Nephron progenitor cell (in vitro differentiated cells): ENCODE measurements around the gene GPC3.

Experiments
- DNase-seq: peaks from one replicate; pipeline ENCODE4 v3.0.0; 2021
- H3K27ac Mint-ChIP-seq: 2 replicates; pipeline ENCODE4 v1.8.0; 2021; ENCODE audit warnings: mild to moderate bottlenecking, moderate library complexity, mixed read lengths
- H3K27me3 Mint-ChIP-seq: 2 replicates; pipeline ENCODE4 v1.8.0; 2021; ENCODE audit warnings: mild to moderate bottlenecking, low read depth, mixed read lengths; ENCODE audit not compliant: poor library complexity
- H3K36me3 Mint-ChIP-seq: 2 replicates; pipeline ENCODE4 v1.8.0; 2021; ENCODE audit warnings: low read depth, mixed read lengths
- H3K4me1 Mint-ChIP-seq: 2 replicates; pipeline ENCODE4 v1.8.0; 2021; ENCODE audit warnings: mixed read lengths
- H3K4me3 Mint-ChIP-seq: 2 replicates; pipeline ENCODE4 v1.8.0; 2021; ENCODE audit warnings: mild to moderate bottlenecking, moderate library complexity, mixed read lengths
- H3K9me3 Mint-ChIP-seq: 2 replicates; pipeline ENCODE4 v1.8.0; 2021; ENCODE audit warnings: mild to moderate bottlenecking, moderate library complexity, mixed read lengths
- CTCF ChIP-seq: fragments of 200-600 bp; sonication (generic); IDR thresholded peaks from 2 replicates; pipeline ENCODE4 v1.5.0; 2021; ENCODE audit warnings: antibody characterized with exemption

Gene GPC3

GRCh38 chrX:133884430-133885394 is 100.7 kb downstream of the GPC3 start:
- no peak for DNase-seq
- Mint-ChIP-seq H3K9me3 (no peaks in the 10 kb centered on the region), H3K36me3 (peaks cover 24% of the 10 kb centered on the region), H3K4me1 (peaks cover 38% of the 10 kb centered on the region), H3K4me3 (no peak overlapping the region), H3K27me3 (peaks cover 3% of the 10 kb centered on the region), H3K27ac (no peak overlapping the region)
- no peak for TF ChIP-seq CTCF

GRCh38 chrX:133881893-133882292 is 103.5 kb downstream of the GPC3 start:
- H3K27me3 Mint-ChIP-seq: no peaks in the 10 kb centered on the region
- H3K27ac Mint-ChIP-seq: peak overlapping the region; percentile 91
- no peaks in the 10 kb centered on the region for H3K9me3 Mint-ChIP-seq
- no peak for DNase-seq
- H3K36me3 Mint-ChIP-seq: peaks cover 14% of the 10 kb centered on the region
- TF ChIP-seq CTCF: no peak
- peaks cover 46% of the 10 kb centered on the region for H3K4me1 Mint-ChIP-seq
- H3K4me3 Mint-ChIP-seq: peak overlapping the region; percentile 58

GRCh38 chrX:133881007-133881406 is 104.4 kb downstream of the GPC3 start:
- Mint-ChIP-seq H3K4me3 (peak overlapping the region; percentile 32), H3K36me3 (peaks cover 14% of the 10 kb centered on the region), H3K27ac (peak overlapping the region; percentile 93), H3K27me3 (no peaks in the 10 kb centered on the region), H3K4me1 (peaks cover 53% of the 10 kb centered on the region), H3K9me3 (no peaks in the 10 kb centered on the region)
- no peak for DNase-seq
- TF ChIP-seq CTCF: no peak

GRCh38 chrX:133880032-133880443 is 105.4 kb downstream of the GPC3 start:
- Mint-ChIP-seq H3K36me3 (peaks cover 18% of the 10 kb centered on the region), H3K27me3 (no peaks in the 10 kb centered on the region), H3K4me1 (peaks cover 54% of the 10 kb centered on the region), H3K9me3 (no peaks in the 10 kb centered on the region), H3K4me3 (no peak overlapping the region), H3K27ac (peak overlapping the region; percentile 68)
- DNase-seq: no peak
- TF ChIP-seq CTCF: no peak

GRCh38 chrX:133878710-133879109 is 106.7 kb downstream of the GPC3 start:
- Mint-ChIP-seq H3K4me3 (no peak overlapping the region), H3K9me3 (peaks cover 9% of the 10 kb centered on the region), H3K27me3 (no peaks in the 10 kb centered on the region), H3K4me1 (peaks cover 54% of the 10 kb centered on the region), H3K27ac (no peak overlapping the region), H3K36me3 (peaks cover 31% of the 10 kb centered on the region)
- no peak for TF ChIP-seq CTCF
- DNase-seq: no peak
